Measurements from ENCODE around the gene BABAM2. TPM values are rescaled to one million over a fixed set of nuclear protein-coding genes. Genes with fewer than 3 reads are reported as not detected.
"Not testable (repeated sequence)": the region's sequence is repeated elsewhere in the genome, so short reads cannot be mapped to it uniquely, and the experiment has no call there.

The BABAM2 gene
- polyA plus RNA-seq, 6 donors from 2014 or later: 50.3 to 58.3 (median 55.6) TPM

DNA sequence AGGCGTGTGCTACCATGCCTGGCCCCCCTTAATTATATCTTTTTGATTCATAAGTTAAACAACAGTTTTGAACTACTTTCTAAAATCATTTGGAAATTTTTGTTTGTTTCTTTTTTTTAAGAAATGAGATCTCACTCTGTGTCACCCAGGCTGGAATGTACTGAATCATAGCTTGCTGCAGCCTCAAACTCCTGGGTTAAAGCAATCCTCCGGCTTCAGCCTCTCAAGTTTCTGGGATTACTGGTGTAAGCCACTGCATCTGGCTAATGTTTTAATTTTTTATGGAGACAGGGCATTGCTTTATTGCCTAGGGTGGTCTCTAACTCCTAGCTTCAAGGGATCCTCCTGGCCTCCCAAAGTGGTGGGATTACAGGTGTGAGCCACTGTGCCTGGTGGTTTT is 71.5 kb downstream of the BABAM2 start:
- H3K9me3 Mint-ChIP-seq: peaks cover 4 to 19% (median 11%) of the 10 kb centered on the region in 7 donors
- H3K4me3 Mint-ChIP-seq: no peak overlapping the region
- no peak overlapping the region for H3K27ac Mint-ChIP-seq
- DNase-seq (no peak), ATAC-seq (ENCODE audit: low read depth in 2 of 2) (no peak)
- no peaks in the 10 kb centered on the region for H3K27me3 Mint-ChIP-seq
- H3K36me3 Mint-ChIP-seq: peaks cover 7 to 20% of the 10 kb centered on the region in 2 donors
- peaks cover 7 to 25% (median 22%) of the 10 kb centered on the region in 3 donors for H3K4me1 Mint-ChIP-seq

DNA sequence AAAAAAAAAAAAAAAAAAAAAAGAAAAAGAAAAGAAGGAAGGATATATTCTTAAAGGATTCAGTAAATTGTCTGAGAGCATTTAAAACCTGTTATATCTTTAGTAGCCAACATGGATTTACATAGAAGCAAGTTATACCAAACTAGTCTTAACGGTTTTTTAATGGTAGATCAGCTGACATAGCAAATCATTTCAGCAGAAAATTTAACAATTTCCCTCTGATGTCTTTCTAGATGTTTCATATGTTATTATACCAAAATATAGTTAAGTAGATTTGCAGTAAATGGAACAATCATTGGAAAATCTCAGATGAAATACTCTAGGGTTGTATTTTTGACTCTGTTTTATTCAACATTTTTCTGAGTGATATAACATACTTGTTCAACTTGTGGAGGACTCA is 72.9 kb downstream of the BABAM2 start:
- no peak for DNase-seq
- Mint-ChIP-seq H3K27me3 (no peaks in the 10 kb centered on the region), H3K9me3 (peaks cover 11 to 31% (median 22%) of the 10 kb centered on the region in 7 donors), H3K4me1 (peaks cover 3 to 18% (median 14%) of the 10 kb centered on the region in 3 donors), H3K36me3 (peaks cover 18 to 25% of the 10 kb centered on the region in 2 donors), H3K27ac (no peak overlapping the region), H3K4me3 (no peak overlapping the region)
- ATAC-seq (ENCODE audit: low read depth in 2 of 2): no peak

DNA sequence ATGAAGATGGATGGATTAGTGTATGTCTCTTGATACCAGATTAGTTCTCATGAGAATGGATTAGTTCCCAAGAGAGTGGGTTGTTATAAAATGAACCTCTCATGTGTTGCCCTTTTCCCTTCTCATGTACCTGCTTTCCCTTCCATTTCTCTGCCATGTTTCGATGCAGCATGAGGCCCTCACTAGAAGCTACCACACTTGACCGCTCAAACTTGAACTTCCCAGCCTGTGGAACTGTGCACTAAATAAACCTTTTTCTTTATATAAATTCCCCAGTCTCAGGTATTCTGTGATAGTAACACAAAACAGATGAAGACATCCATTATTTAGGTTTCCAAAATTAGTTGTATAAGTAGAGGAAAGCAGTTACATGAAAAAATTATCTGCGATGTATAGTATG is 73.5 kb downstream of the BABAM2 start:
- H3K4me1 Mint-ChIP-seq: peaks cover 3 to 16% (median 14%) of the 10 kb centered on the region in 3 donors
- peaks cover 14 to 36% (median 26%) of the 10 kb centered on the region in 7 donors for H3K9me3 Mint-ChIP-seq
- no peaks in the 10 kb centered on the region for H3K27me3 Mint-ChIP-seq
- H3K36me3 Mint-ChIP-seq: peaks cover 24 to 29% of the 10 kb centered on the region in 2 donors
- DNase-seq: no peak
- H3K27ac Mint-ChIP-seq: no peak overlapping the region
- ATAC-seq (ENCODE audit: low read depth in 2 of 2): no peak
- no peak overlapping the region for H3K4me3 Mint-ChIP-seq

DNA sequence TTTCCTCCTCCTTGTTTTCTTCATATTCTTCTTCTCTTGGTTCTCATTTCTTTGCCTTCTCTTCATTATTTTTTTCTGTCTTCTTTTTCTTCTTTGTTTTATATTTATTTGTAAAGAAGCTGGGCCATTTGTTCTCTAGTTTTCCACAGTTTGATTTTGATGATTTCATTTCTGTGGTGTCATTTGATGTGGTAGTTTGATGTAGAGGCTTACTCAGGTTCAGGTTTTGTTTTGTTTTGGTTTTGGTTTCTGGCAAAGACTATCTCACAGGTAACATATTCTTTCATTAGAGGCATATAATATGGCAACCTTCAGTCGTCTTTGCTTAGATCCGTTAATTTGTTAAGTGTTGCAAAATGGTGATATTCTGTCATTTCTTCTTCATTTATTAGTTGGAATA is 75.3 kb downstream of the BABAM2 start:
- no peak overlapping the region for H3K27ac Mint-ChIP-seq
- H3K36me3 Mint-ChIP-seq: peaks cover 28 to 41% of the 10 kb centered on the region in 2 donors
- ATAC-seq (ENCODE audit: low read depth in 2 of 2): no peak
- H3K4me1 Mint-ChIP-seq: peaks cover 7 to 20% (median 10%) of the 10 kb centered on the region in 3 donors
- no peak for DNase-seq
- peak overlapping the region in 1 of 8 donors; percentile 2 for H3K4me3 Mint-ChIP-seq
- H3K27me3 Mint-ChIP-seq: no peaks in the 10 kb centered on the region
- H3K9me3 Mint-ChIP-seq: peaks cover 17 to 43% (median 32%) of the 10 kb centered on the region in 7 donors

DNA sequence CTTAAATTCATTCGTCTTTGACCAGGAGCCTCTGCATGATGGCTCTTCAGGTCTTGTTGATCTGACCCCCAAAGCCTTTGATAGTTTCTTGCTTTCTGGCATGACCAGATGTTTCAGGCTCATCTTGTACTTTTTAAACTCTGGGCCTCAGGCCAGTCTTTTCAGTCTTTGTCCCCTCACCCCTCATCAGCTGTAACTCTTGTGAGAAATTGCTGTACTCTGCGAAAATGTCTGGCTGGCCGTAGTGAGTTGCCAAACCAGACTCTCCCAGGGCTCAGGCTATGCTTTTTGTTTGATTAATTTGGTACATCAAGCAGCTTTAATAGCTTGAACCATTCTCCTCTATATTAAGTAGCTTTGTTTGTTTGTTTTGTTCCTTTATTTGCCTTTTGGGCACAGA is 75.9 kb downstream of the BABAM2 start:
- no peak for DNase-seq
- H3K9me3 Mint-ChIP-seq: peaks cover 17 to 43% (median 32%) of the 10 kb centered on the region in 7 donors
- H3K4me1 Mint-ChIP-seq: peaks cover 7 to 16% (median 10%) of the 10 kb centered on the region in 3 donors
- peaks cover 28 to 41% of the 10 kb centered on the region in 2 donors for H3K36me3 Mint-ChIP-seq
- H3K4me3 Mint-ChIP-seq: no peak overlapping the region
- no peak overlapping the region for H3K27ac Mint-ChIP-seq
- no peak for ATAC-seq (ENCODE audit: low read depth in 2 of 2)
- H3K27me3 Mint-ChIP-seq: no peaks in the 10 kb centered on the region

DNA sequence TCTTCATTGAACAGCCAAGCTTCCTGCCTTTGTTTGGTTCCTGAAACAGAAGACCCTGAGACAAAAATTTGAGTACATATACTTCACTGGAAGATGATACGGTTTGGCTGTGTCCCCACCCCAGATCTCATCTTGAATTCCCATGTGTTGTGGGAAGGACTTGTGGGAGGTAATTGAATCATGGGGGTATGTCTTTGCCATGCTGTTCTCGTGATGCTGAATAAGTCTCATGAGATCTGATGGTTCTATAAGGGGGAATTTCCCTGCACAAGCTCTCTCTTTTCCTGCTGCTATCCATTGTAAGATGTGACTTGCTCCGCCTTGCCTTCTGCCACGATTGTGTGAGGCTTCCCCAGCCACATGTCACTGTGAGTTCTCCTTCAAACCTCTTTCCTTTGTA is 76.5 kb downstream of the BABAM2 start:
- no peaks in the 10 kb centered on the region for H3K27me3 Mint-ChIP-seq
- H3K9me3 Mint-ChIP-seq: peaks cover 17 to 43% (median 32%) of the 10 kb centered on the region in 7 donors
- no peak overlapping the region for H3K4me3 Mint-ChIP-seq
- peaks cover 28 to 41% of the 10 kb centered on the region in 2 donors for H3K36me3 Mint-ChIP-seq
- DNase-seq: no peak
- H3K4me1 Mint-ChIP-seq: peaks cover 7 to 16% (median 10%) of the 10 kb centered on the region in 3 donors
- peak overlapping the region in 2 of 6 donors; percentile 20 to 37 for H3K27ac Mint-ChIP-seq
- ATAC-seq (ENCODE audit: low read depth in 2 of 2): no peak

DNA sequence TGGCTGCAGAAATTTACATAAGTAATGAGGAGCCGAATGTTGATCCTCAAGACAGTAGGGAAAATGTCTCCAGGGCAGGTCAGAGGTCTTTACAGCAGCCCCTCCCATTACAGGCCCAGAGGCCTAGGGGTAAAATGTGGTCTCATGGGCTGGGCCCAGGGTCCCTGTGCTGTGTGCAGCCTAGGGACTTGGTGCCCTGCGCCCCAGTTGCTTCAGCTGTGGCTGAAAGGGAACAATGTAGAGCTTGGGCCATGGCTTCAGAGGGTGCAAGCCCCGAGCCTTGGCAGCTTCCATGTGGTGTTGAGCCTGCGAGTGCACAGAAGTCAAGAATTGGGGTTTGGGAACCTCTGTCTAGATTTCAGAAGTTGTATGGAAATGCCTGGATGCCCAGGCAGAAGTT is 77.5 kb downstream of the BABAM2 start:
- DNase-seq; H3K27ac Mint-ChIP-seq; H3K27me3 Mint-ChIP-seq; ATAC-seq (ENCODE audit: low read depth in 2 of 2); H3K4me3 Mint-ChIP-seq: not testable (repeated sequence)
- Mint-ChIP-seq H3K36me3 (peaks cover 28 to 41% of the 10 kb centered on the region in 2 donors), H3K4me1 (peaks cover 7 to 16% (median 10%) of the 10 kb centered on the region in 3 donors), H3K9me3 (peaks cover 17 to 43% (median 32%) of the 10 kb centered on the region in 7 donors)

DNA sequence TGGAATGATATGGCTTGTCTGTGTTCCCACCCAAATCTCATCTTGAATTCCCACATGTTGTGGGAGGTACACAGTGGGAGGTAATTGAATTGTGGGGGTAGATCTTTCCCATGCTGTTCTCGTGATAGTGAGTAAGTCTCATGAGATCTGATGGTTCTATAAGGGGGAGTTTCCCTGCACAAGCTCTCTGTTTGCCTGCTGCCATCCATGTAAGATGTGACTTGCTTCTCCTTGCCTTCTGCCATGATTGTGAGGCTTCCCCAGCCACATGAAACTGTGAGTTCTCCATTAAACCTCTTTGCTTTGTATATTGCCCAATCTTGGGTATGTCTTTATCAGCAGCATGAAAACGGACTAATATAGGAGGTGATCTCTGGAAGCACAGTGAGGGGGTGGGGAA is 78.4 kb downstream of the BABAM2 start:
- not testable (repeated sequence) for H3K27ac Mint-ChIP-seq; ATAC-seq (ENCODE audit: low read depth in 2 of 2); H3K27me3 Mint-ChIP-seq; DNase-seq; H3K4me3 Mint-ChIP-seq
- Mint-ChIP-seq H3K9me3 (peaks cover 13 to 38% (median 28%) of the 10 kb centered on the region in 7 donors), H3K4me1 (peaks cover 7 to 16% (median 10%) of the 10 kb centered on the region in 3 donors), H3K36me3 (peaks cover 28 to 37% of the 10 kb centered on the region in 2 donors)

DNA sequence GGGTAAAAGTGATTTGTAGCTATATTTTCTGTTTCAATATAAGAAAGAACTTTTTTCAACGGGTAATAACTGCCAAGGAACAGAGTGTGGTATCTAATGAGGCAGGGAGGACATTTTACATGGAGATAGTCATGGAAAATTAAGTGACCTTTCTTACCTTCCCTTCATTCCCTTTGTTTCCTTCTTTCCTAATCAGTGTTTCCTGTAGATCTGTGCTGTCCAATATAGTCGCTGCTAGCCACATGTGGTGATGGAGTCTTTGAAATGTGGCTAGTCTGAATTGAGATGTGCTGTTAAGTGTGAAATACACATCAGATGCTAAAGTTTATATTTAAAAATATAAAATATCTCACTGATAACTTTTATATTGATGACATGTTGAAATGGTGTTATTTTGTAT is 81.8 kb downstream of the BABAM2 start:
- Mint-ChIP-seq H3K4me1 (peaks cover 4 to 8% (median 4%) of the 10 kb centered on the region in 3 donors), H3K36me3 (peaks cover 19 to 30% of the 10 kb centered on the region in 2 donors), H3K27ac (peak overlapping the region in 1 of 6 donors; percentile 22), H3K4me3 (no peak overlapping the region), H3K9me3 (peaks cover 9 to 24% (median 18%) of the 10 kb centered on the region in 7 donors), H3K27me3 (no peaks in the 10 kb centered on the region)
- DNase-seq (no peak), ATAC-seq (ENCODE audit: low read depth in 2 of 2) (no peak)

DNA sequence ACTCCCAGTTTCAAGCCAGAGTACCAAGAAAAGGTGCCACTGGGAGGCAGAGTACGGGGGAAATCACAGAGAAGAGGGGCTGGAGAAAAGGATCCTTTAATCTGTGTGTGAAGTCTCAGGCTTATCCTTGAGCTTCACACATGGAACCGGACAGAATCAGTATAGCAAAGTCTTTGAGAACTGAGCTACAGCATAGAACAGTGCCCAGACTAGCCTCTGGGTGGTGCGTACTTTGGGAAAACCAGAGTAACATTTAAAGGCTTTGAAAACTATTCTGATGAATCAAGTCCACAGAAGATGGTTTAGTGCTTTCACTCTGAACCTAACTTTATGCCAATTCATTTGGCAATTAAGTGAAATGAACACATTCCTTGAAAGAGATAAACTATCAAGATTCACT is 83.1 kb downstream of the BABAM2 start:
- no peak overlapping the region for H3K4me3 Mint-ChIP-seq
- H3K36me3 Mint-ChIP-seq: peaks cover 16 to 31% of the 10 kb centered on the region in 2 donors
- DNase-seq: no peak
- peaks cover 7 to 14% (median 11%) of the 10 kb centered on the region in 7 donors for H3K9me3 Mint-ChIP-seq
- peaks cover 0 to 8% (median 4%) of the 10 kb centered on the region in 3 donors for H3K4me1 Mint-ChIP-seq
- H3K27ac Mint-ChIP-seq: peak overlapping the region in 1 of 6 donors; percentile 71
- H3K27me3 Mint-ChIP-seq: no peaks in the 10 kb centered on the region
- ATAC-seq (ENCODE audit: low read depth in 2 of 2): no peak

DNA sequence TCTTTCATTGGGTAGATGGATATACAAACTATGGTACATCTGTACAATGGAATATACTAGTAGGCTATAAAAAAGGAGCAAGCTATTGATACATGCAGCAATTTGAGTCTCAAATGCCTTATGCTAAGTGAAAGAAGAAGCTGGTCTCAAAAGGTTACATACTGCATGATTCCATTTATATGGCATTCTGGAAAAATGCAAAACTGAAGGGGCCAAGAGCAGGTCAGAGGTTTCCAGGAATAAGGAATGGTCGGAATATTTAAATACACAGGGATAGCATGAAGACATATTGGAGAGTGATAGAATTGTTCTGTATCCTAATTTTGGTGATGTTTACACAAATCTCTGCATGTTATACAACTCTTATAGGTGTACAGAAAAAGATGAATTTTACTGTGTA is 85.8 kb downstream of the BABAM2 start:
- no peak overlapping the region for H3K4me3 Mint-ChIP-seq
- ATAC-seq (ENCODE audit: low read depth in 2 of 2): no peak

DNA sequence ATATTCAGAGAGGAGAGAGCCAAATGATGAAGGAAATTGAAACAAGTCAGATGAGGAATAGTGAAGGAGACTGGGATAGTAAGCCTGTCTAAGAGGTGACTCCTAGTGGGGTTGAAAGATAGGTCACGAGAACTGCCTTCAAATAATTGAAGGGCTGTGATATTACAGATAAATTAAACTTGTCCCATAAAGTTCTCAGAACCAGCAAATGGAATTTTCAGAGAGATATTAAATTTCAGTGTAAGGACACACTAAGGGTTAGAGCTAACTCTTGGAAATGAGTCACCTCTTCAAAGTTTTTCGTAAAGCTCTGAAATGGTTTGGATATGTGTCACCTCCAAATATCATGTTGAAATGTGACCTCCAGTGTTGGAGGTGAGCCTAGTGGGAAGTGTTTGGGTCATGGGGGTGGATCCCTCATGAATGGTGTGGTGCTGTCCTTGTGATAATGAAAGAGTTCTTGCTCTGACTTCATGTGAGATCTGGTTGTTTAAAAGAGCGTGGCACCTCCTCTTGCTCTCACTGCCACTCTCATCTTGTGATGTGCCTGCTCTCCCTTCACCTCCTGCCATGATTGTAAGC is 87.3 kb downstream of the BABAM2 start:
- Mint-ChIP-seq H3K9me3 (peaks cover 0 to 5% (median 3%) of the 10 kb centered on the region in 7 donors), H3K27ac (peak overlapping the region in 1 of 6 donors; percentile 84), H3K4me3 (no peak overlapping the region), H3K27me3 (no peaks in the 10 kb centered on the region), H3K36me3 (peaks cover 8 to 19% of the 10 kb centered on the region in 2 donors), H3K4me1 (peaks cover 8 to 15% (median 12%) of the 10 kb centered on the region in 3 donors)
- no peak for DNase-seq
- ATAC-seq (ENCODE audit: low read depth in 2 of 2): no peak

More for the DNA sequence above, 85.8 kb downstream of the BABAM2 start:
- peaks cover 8 to 19% of the 10 kb centered on the region in 2 donors for H3K36me3 Mint-ChIP-seq
- H3K4me1 Mint-ChIP-seq: peaks cover 8 to 15% (median 12%) of the 10 kb centered on the region in 3 donors
- no peak for DNase-seq
- H3K9me3 Mint-ChIP-seq: peaks cover 0 to 5% (median 3%) of the 10 kb centered on the region in 7 donors
- H3K27me3 Mint-ChIP-seq: no peaks in the 10 kb centered on the region
- peak overlapping the region in 1 of 6 donors; percentile 0 for H3K27ac Mint-ChIP-seq

DNA sequence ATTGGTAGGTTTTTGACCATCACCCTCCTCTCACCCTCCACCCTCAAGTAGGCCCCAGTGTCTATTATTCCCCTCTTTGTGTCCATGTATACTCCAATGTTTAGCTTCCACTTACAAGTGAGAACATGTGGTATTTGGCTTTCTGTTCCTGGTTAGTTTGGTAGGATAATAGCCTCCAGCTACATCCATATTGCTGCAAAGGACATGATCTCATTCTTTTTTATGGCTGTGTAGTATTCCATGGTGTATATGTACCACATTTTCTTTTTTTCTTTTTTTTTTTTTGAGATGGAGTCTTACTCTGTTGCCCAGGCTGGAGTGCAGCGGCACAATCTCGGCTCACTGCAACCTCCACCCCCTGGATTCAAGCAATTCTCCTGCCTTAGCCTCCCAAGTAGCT is 88.2 kb downstream of the BABAM2 start:
- H3K27me3 Mint-ChIP-seq; H3K4me3 Mint-ChIP-seq; ATAC-seq (ENCODE audit: low read depth in 2 of 2); DNase-seq; H3K9me3 Mint-ChIP-seq: not testable (repeated sequence)
- peaks cover 8 to 15% (median 12%) of the 10 kb centered on the region in 3 donors for H3K4me1 Mint-ChIP-seq
- peak overlapping the region in 1 of 6 donors; percentile 21 for H3K27ac Mint-ChIP-seq
- peaks cover 8 to 19% of the 10 kb centered on the region in 2 donors for H3K36me3 Mint-ChIP-seq

DNA sequence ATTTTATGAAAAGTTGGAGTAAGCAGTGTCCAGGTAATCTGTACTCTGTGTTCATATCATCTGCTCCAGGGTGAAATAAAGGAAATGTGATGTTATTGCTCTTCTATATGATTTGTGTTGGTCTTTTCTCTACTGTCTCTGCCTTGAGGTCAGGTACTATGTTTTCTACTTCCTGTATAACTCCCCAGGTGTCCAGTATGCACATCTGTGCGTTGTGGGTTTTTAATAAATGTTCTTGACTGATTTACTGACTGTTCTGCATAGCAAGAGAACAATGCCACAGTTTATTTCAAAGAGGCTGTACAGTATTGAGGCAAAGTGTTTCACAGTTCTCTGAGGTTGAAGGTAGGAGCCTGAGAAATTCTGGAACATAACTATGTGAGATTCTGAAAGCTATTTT is 89.7 kb downstream of the BABAM2 start:
- DNase-seq (no peak), ATAC-seq (ENCODE audit: low read depth in 2 of 2) (peak; percentile 41 to 69)
- Mint-ChIP-seq H3K27ac (peak overlapping the region in 4 of 6 donors; percentile 1 to 69 (median 20)), H3K4me1 (peaks cover 8 to 15% (median 12%) of the 10 kb centered on the region in 3 donors), H3K36me3 (peaks cover 8 to 16% of the 10 kb centered on the region in 2 donors), H3K9me3 (peaks cover 2 to 9% (median 6%) of the 10 kb centered on the region in 7 donors), H3K4me3 (no peak overlapping the region), H3K27me3 (no peaks in the 10 kb centered on the region)

Data from naive B cell (primary cell).